PFSK-1 (cell line): ENCODE results near the gene SRD5A3.

Experiments
- FOXP2 ChIP-seq: optimal IDR thresholded peaks from 2 replicates; pipeline ENCODE3; 2011; ENCODE audit warnings: borderline replicate concordance, control low read depth, inconsistent platforms; ENCODE audit not compliant: insufficient read depth; ENCODE audit errors: extremely low read length, extremely low read depth
- POLR2AphosphoS5 ChIP-seq: IDR thresholded peaks from 2 replicates; pipeline ENCODE4 v1.6.1; 2012; ENCODE audit warnings: low read depth, mild to moderate bottlenecking, control low read depth, low read length, moderate library complexity
- SIN3A ChIP-seq: IDR thresholded peaks from 2 replicates; pipeline ENCODE4 v1.6.1; 2012; ENCODE audit warnings: mild to moderate bottlenecking, low read length, moderate library complexity, borderline replicate concordance; ENCODE audit not compliant: insufficient read depth
- TAF1 ChIP-seq: IDR thresholded peaks from 2 replicates; pipeline ENCODE4 v1.6.1; 2012; ENCODE audit warnings: low read length, control low read depth, borderline replicate concordance; ENCODE audit not compliant: insufficient read depth
- TF ChIP-seq, protein P1 (sequence below), 2 experiments: IDR thresholded peaks; 2 replicates each; pipeline versions ENCODE4 v1.6.1 to v1.8.0; 2011 to 2012; ENCODE audit warnings: low read depth in 2 of 2, low read length in 2 of 2, control low read depth in 1 of 2, inconsistent platforms in 1 of 2, mild to moderate bottlenecking in 1 of 2, moderate library complexity in 1 of 2; ENCODE audit not compliant: insufficient read depth in 1 of 2

DNA sequence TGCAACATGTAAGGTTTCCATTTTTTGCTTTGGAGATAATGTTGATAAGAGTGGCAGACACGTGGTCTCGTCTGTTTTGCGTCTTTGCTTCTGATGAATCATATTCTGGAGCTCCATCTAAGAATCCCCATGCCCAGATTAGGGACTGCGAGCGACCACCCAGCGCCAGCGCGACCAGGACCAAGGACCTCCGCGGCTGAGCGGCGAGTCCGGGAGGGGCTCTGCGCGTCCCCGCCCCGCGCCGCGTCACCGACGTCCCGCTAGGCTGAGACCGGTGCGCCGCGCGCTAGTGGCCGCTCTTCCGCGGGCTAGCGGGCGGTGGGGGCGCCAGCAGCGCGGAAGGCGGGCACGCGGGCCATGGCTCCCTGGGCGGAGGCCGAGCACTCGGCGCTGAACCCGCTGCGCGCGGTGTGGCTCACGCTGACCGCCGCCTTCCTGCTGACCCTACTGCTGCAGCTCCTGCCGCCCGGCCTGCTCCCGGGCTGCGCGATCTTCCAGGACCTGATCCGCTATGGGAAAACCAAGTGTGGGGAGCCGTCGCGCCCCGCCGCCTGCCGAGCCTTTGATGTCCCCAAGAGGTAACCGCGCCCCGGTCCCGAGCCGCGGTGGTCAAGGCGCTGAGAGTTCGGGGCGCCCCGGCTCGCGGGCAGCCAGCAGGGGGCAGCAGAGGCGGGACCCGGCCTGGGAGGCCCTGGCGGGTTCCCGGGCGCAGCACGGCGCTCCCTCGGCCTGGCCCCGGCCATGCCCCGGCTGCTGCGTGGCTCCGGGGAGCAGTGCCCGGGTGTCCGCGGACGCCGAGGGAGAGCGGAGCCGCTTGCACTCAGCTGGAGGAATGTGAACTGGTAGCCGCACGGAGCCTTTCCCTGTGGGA lies at the start of gene SRD5A3:
- TF ChIP-seq POLR2AphosphoS5 (peak; percentile 68), SIN3A (no peak), TAF1 (peak; percentile 57; the same call in 1 of the 2 replicates), FOXP2 (peak; percentile 85)
- TF ChIP-seq, protein P1, sequence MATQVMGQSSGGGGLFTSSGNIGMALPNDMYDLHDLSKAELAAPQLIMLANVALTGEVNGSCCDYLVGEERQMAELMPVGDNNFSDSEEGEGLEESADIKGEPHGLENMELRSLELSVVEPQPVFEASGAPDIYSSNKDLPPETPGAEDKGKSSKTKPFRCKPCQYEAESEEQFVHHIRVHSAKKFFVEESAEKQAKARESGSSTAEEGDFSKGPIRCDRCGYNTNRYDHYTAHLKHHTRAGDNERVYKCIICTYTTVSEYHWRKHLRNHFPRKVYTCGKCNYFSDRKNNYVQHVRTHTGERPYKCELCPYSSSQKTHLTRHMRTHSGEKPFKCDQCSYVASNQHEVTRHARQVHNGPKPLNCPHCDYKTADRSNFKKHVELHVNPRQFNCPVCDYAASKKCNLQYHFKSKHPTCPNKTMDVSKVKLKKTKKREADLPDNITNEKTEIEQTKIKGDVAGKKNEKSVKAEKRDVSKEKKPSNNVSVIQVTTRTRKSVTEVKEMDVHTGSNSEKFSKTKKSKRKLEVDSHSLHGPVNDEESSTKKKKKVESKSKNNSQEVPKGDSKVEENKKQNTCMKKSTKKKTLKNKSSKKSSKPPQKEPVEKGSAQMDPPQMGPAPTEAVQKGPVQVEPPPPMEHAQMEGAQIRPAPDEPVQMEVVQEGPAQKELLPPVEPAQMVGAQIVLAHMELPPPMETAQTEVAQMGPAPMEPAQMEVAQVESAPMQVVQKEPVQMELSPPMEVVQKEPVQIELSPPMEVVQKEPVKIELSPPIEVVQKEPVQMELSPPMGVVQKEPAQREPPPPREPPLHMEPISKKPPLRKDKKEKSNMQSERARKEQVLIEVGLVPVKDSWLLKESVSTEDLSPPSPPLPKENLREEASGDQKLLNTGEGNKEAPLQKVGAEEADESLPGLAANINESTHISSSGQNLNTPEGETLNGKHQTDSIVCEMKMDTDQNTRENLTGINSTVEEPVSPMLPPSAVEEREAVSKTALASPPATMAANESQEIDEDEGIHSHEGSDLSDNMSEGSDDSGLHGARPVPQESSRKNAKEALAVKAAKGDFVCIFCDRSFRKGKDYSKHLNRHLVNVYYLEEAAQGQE (IDR thresholded peaks at IDR 0.05; ENCODE audit: insufficient read depth in 1 of 2, low read depth in 2 of 2, low read length in 2 of 2) = no peak; a peak in 1 of 4 replicates
